HEK293T (cell line): ENCODE measurements around the gene GLRX2.

Experiments
- BHLHE40 ChIP-seq: fragments of 450-650 bp; IDR thresholded peaks from 2 replicates; pipeline ENCODE4 v1.6.1; 2016; ENCODE audit warnings: mild to moderate bottlenecking, moderate library complexity, borderline replicate concordance
- ELF4 ChIP-seq: fragments of 450-650 bp; IDR thresholded peaks from 2 replicates; pipeline ENCODE4 v1.6.1; 2017; ENCODE audit warnings: antibody characterized with exemption
- FOXA1 ChIP-seq: fragments of 450-650 bp; IDR thresholded peaks from 2 replicates; pipeline ENCODE4 v1.6.1; 2016; ENCODE audit warnings: mild to moderate bottlenecking
- FOXM1 ChIP-seq: fragments of 450-650 bp; IDR thresholded peaks from 2 replicates; pipeline ENCODE4 v1.6.1; 2017; ENCODE audit warnings: mild to moderate bottlenecking, borderline replicate concordance
- LEF1 ChIP-seq: fragments of 450-650 bp; IDR thresholded peaks from 2 replicates; pipeline ENCODE4 v1.6.1; 2017; ENCODE audit warnings: mild to moderate bottlenecking, borderline replicate concordance
- NFRKB ChIP-seq: fragments of 450-650 bp; IDR thresholded peaks from 2 replicates; pipeline ENCODE4 v1.6.1; 2016; ENCODE audit warnings: mild to moderate bottlenecking, moderate library complexity
- PKNOX1 ChIP-seq: fragments of 450-650 bp; IDR thresholded peaks from 2 replicates; pipeline ENCODE4 v1.6.1; 2016
- SP1 ChIP-seq: fragments of 450-650 bp; IDR thresholded peaks from 2 replicates; pipeline ENCODE4 v1.6.1; 2017
- SUZ12 ChIP-seq: fragments of 450-650 bp; IDR thresholded peaks from 2 replicates; pipeline ENCODE4 v1.6.1; 2016; ENCODE audit warnings: mild to moderate bottlenecking
- ZNF384 ChIP-seq: fragments of 450-650 bp; IDR thresholded peaks from 2 replicates; pipeline ENCODE4 v1.6.1; 2016

GRCh38 chr1:193077991-193078390 is 27.2 kb downstream of the GLRX2 start:
- TF ChIP-seq NFRKB (no peak), FOXA1 (no peak), FOXM1 (no peak), ZNF384 (no peak), ELF4 (no peak), LEF1 (no peak), SP1 (no peak), BHLHE40 (no peak), SUZ12 (no peak), PKNOX1 (no peak)
